Measurements from ENCODE around the gene LDHAL6B.

LDHAL6B gene

DNA sequence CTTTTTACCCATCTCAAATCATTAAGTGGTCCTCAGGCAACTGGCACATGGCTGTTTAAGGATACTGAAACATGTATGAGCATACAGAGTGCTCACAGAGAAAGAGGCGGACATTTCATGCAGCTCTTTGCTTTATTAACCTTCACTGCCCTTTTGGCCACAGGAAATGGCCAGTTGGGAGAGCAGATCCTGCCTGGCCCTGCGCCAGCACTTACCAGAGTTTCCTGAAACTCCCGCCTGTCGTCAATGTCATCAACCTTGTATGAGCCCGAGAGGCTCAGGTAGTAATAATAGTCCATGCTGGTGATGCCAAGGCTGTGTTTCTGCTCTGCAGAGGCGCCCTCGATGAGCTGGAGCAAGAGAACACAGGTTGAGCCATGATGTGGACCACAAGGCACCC, 17.8 kb downstream of the LDHAL6B start:
- Histone ChIP-seq H2BK5ac (ENCODE audit: low read depth, low read length, poor library complexity) (no peak overlapping the region), H2AFZ (ENCODE audit: insufficient read depth, low read length, poor library complexity) (no peak overlapping the region), H2BK120ac (ENCODE audit: insufficient read depth, low read length, poor library complexity) (no peak overlapping the region), H3K27me3 (ENCODE audit: insufficient read depth, low read length) (no peaks in the 10 kb centered on the region), H3K4me1 (ENCODE audit: control insufficient read depth in 1 of 2, insufficient read depth in 2 of 2, low read length in 2 of 2) (no peaks in the 10 kb centered on the region), H2AK5ac (ENCODE audit: low read length) (no peak overlapping the region), H3K9me3 (ENCODE audit: insufficient read depth, low read depth, low read length) (no peaks in the 10 kb centered on the region), H4K8ac (ENCODE audit: low read depth, low read length) (no peak overlapping the region), H3K27ac (ENCODE audit: low read depth, low read length) (no peak overlapping the region), H3K79me1 (ENCODE audit: low read length) (no peaks in the 10 kb centered on the region), H3K4me2 (ENCODE audit: low read length) (no peak overlapping the region), H2BK12ac (ENCODE audit: low read length) (no peak overlapping the region), H4K12ac (ENCODE audit: low read depth, low read length) (no peak overlapping the region), H3K9ac (ENCODE audit: low read length) (no peak overlapping the region), H3K4ac (ENCODE audit: low read depth, low read length) (no peak overlapping the region), H3K14ac (ENCODE audit: low read length) (no peak overlapping the region), H3K18ac (ENCODE audit: low read length) (no peak overlapping the region), H3K79me2 (ENCODE audit: control insufficient read depth, insufficient read depth, low read length, poor library complexity) (no peaks in the 10 kb centered on the region), H3K36me3 (ENCODE audit: control insufficient read depth in 1 of 2, insufficient read depth in 2 of 2, low read length in 2 of 2) (peaks cover 5 to 6% of the 10 kb centered on the region in 2 experiments), H3K23ac (ENCODE audit: low read length) (no peak overlapping the region), H4K91ac (ENCODE audit: low read depth, low read length) (no peak overlapping the region), H3K4me3 (ENCODE audit: low read depth, low read length) (no peak overlapping the region)
- DNase-seq: no peak
- no CpG with 5 or more reads among the region's 7 CpGs for WGBS (ENCODE audit: extremely low coverage, insufficient coverage, insufficient read length)

DNA sequence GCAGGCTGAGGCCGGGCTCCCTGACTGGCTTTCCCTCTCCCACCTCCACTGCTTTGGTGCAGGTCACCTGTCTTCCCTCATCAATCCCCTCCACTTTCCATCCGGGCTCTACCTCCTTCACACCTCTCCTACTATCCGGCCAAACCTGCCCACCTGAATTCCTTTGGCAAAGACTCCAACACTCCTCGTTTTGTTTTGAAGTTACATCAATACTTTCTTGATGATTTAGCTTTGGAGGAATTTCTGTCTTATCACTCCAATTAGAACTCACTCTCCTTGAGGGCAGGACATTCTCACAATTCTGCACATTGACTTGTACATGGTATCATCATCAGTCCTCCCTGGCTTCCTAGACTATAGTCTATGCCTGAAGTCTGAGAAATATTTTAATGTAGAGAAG, 20.4 kb downstream of the LDHAL6B start:
- Histone ChIP-seq H3K79me1 (ENCODE audit: low read length) (no peaks in the 10 kb centered on the region), H3K4me3 (ENCODE audit: low read depth, low read length) (no peak overlapping the region), H2BK120ac (ENCODE audit: insufficient read depth, low read length, poor library complexity) (no peak overlapping the region), H3K4me1 (ENCODE audit: control insufficient read depth in 1 of 2, insufficient read depth in 2 of 2, low read length in 2 of 2) (no peaks in the 10 kb centered on the region), H3K79me2 (ENCODE audit: control insufficient read depth, insufficient read depth, low read length, poor library complexity) (no peaks in the 10 kb centered on the region), H3K4ac (ENCODE audit: low read depth, low read length) (no peak overlapping the region), H4K12ac (ENCODE audit: low read depth, low read length) (no peak overlapping the region), H3K4me2 (ENCODE audit: low read length) (no peak overlapping the region), H3K36me3 (ENCODE audit: control insufficient read depth in 1 of 2, insufficient read depth in 2 of 2, low read length in 2 of 2) (peaks cover 5 to 6% of the 10 kb centered on the region in 2 experiments), H4K91ac (ENCODE audit: low read depth, low read length) (no peak overlapping the region), H4K8ac (ENCODE audit: low read depth, low read length) (no peak overlapping the region), H3K9ac (ENCODE audit: low read length) (no peak overlapping the region), H2AFZ (ENCODE audit: insufficient read depth, low read length, poor library complexity) (no peak overlapping the region), H3K18ac (ENCODE audit: low read length) (no peak overlapping the region), H2BK5ac (ENCODE audit: low read depth, low read length, poor library complexity) (no peak overlapping the region), H2AK5ac (ENCODE audit: low read length) (no peak overlapping the region), H3K14ac (ENCODE audit: low read length) (no peak overlapping the region), H3K23ac (ENCODE audit: low read length) (no peak overlapping the region), H3K9me3 (ENCODE audit: insufficient read depth, low read depth, low read length) (no peaks in the 10 kb centered on the region), H3K27me3 (ENCODE audit: insufficient read depth, low read length) (no peaks in the 10 kb centered on the region), H2BK12ac (ENCODE audit: low read length) (no peak overlapping the region), H3K27ac (ENCODE audit: low read depth, low read length) (no peak overlapping the region)
- no CpG with 5 or more reads among the region's 4 CpGs for WGBS (ENCODE audit: extremely low coverage, insufficient coverage, insufficient read length)
- peak; percentile 81 to 95 for DNase-seq

DNA sequence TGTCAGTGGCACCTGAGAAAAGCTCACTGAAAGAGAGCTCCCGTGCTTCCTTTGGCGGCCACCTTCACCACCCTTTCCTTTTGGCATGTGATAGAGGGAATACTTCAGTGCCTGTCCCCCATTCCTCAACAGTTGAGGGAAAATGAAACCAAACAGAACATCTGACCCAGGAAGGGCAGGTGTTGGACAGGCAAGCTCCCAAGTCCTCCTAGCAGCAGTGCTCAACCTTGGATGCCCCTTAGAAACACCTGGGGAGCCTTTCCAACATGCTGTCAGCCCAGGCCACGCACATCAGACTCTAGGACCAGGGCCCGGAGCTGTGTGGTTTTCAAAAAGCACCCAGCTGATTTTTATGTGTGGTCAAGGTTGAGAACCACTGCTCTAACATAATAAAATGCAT, 22.4 kb downstream of the LDHAL6B start:
- Histone ChIP-seq H3K23ac (ENCODE audit: low read length) (no peak overlapping the region), H4K12ac (ENCODE audit: low read depth, low read length) (no peak overlapping the region), H3K27ac (ENCODE audit: low read depth, low read length) (no peak overlapping the region), H3K79me1 (ENCODE audit: low read length) (no peaks in the 10 kb centered on the region), H2AFZ (ENCODE audit: insufficient read depth, low read length, poor library complexity) (no peak overlapping the region), H3K4me3 (ENCODE audit: low read depth, low read length) (no peak overlapping the region), H3K4me2 (ENCODE audit: low read length) (no peak overlapping the region), H2BK12ac (ENCODE audit: low read length) (no peak overlapping the region), H2BK5ac (ENCODE audit: low read depth, low read length, poor library complexity) (no peak overlapping the region), H3K9ac (ENCODE audit: low read length) (no peak overlapping the region), H2BK120ac (ENCODE audit: insufficient read depth, low read length, poor library complexity) (no peak overlapping the region), H3K36me3 (ENCODE audit: control insufficient read depth in 1 of 2, insufficient read depth in 2 of 2, low read length in 2 of 2) (peaks cover 4 to 5% of the 10 kb centered on the region in 2 experiments), H3K9me3 (ENCODE audit: insufficient read depth, low read depth, low read length) (no peaks in the 10 kb centered on the region), H4K8ac (ENCODE audit: low read depth, low read length) (no peak overlapping the region), H3K4me1 (ENCODE audit: control insufficient read depth in 1 of 2, insufficient read depth in 2 of 2, low read length in 2 of 2) (no peaks in the 10 kb centered on the region), H3K27me3 (ENCODE audit: insufficient read depth, low read length) (no peaks in the 10 kb centered on the region), H4K91ac (ENCODE audit: low read depth, low read length) (no peak overlapping the region), H3K18ac (ENCODE audit: low read length) (no peak overlapping the region), H2AK5ac (ENCODE audit: low read length) (no peak overlapping the region), H3K79me2 (ENCODE audit: control insufficient read depth, insufficient read depth, low read length, poor library complexity) (no peaks in the 10 kb centered on the region), H3K14ac (ENCODE audit: low read length) (no peak overlapping the region), H3K4ac (ENCODE audit: low read depth, low read length) (no peak overlapping the region)
- no CpG with 5 or more reads among the region's 4 CpGs for WGBS (ENCODE audit: extremely low coverage, insufficient coverage, insufficient read length)
- DNase-seq: no peak

DNA sequence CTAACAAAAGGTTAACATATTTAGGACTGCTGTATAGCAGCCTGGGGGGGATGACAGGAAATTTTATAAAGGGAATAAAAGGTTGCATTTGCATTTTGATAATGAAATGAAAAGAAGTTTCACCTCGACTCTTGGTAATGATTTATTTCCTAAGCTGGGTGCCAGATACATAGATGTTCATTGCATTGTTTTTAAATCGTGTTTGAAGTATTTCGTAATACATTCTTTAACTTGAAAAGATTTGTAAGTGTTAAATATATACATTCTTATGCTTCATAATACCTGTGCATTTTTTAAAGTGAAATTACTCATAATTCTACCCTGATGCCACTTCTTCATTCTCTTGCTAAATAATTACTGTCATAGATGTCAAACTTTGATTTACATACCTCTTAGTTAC, 22.8 kb downstream of the LDHAL6B start:
- H3K4ac ChIP-seq (ENCODE audit: low read depth, low read length): no peak overlapping the region
- no peak overlapping the region for H3K4me2 ChIP-seq (ENCODE audit: low read length)
- H2BK5ac ChIP-seq (ENCODE audit: low read depth, low read length, poor library complexity): no peak overlapping the region
- no peak overlapping the region for H3K23ac ChIP-seq (ENCODE audit: low read length)
- H3K79me1 ChIP-seq (ENCODE audit: low read length): no peaks in the 10 kb centered on the region
- H3K27ac ChIP-seq (ENCODE audit: low read depth, low read length): no peak overlapping the region
- no peak overlapping the region for H4K91ac ChIP-seq (ENCODE audit: low read depth, low read length)
- H4K8ac ChIP-seq (ENCODE audit: low read depth, low read length): no peak overlapping the region
- no peak overlapping the region for H3K4me3 ChIP-seq (ENCODE audit: low read depth, low read length)
- DNase-seq: peak in 1 of 2 donors; percentile 32
- WGBS (ENCODE audit: extremely low coverage, insufficient coverage, insufficient read length): no CpG with 5 or more reads among the region's 3 CpGs
- no peak overlapping the region for H2AFZ ChIP-seq (ENCODE audit: insufficient read depth, low read length, poor library complexity)
- no peaks in the 10 kb centered on the region for H3K9me3 ChIP-seq (ENCODE audit: insufficient read depth, low read depth, low read length)
- H2BK12ac ChIP-seq (ENCODE audit: low read length): no peak overlapping the region
- H4K12ac ChIP-seq (ENCODE audit: low read depth, low read length): no peak overlapping the region
- no peaks in the 10 kb centered on the region for H3K27me3 ChIP-seq (ENCODE audit: insufficient read depth, low read length)
- no peak overlapping the region for H3K14ac ChIP-seq (ENCODE audit: low read length)
- no peak overlapping the region for H2AK5ac ChIP-seq (ENCODE audit: low read length)
- H3K36me3 ChIP-seq (ENCODE audit: control insufficient read depth in 1 of 2, insufficient read depth in 2 of 2, low read length in 2 of 2): peaks cover 4 to 5% of the 10 kb centered on the region in 2 experiments
- no peak overlapping the region for H2BK120ac ChIP-seq (ENCODE audit: insufficient read depth, low read length, poor library complexity)
- no peaks in the 10 kb centered on the region for H3K79me2 ChIP-seq (ENCODE audit: control insufficient read depth, insufficient read depth, low read length, poor library complexity)
- no peaks in the 10 kb centered on the region for H3K4me1 ChIP-seq (ENCODE audit: control insufficient read depth in 1 of 2, insufficient read depth in 2 of 2, low read length in 2 of 2)
- no peak overlapping the region for H3K18ac ChIP-seq (ENCODE audit: low read length)
- no peak overlapping the region for H3K9ac ChIP-seq (ENCODE audit: low read length)
